Measurements from ENCODE around the gene CXorf58. TPM values are rescaled to one million over a fixed set of nuclear protein-coding genes. Genes with fewer than 3 reads are reported as not detected.

CXorf58 gene
- total RNA-seq, 1 donor from 2014 or later = not detected

GRCh38 chrX:23901060-23901459 lies 6.7 kb upstream of the CXorf58 start:
- H3K4me1 ChIP-seq = peaks cover 6% of the 10 kb centered on the region
- no peaks in the 10 kb centered on the region for H3K27me3 ChIP-seq
- peak overlapping the region; percentile 54 for H3K27ac ChIP-seq
- no peak overlapping the region for H3K4me3 ChIP-seq
- no peaks in the 10 kb centered on the region for H3K9me3 ChIP-seq
- no peak for DNase-seq (ENCODE audit: extremely low spot score in 2 of 2)
- intact Hi-C loops (cut with DNase I) = loop anchor here (5.0 kb wide), 2 partner anchors 119 to 209 kb away; partner anchors contain the start of gene SAT1
- TF ChIP-seq POLR2AphosphoS5 (IDR thresholded peaks at IDR 0.05; ENCODE audit: insufficient read depth in 1 of 2, low read depth in 1 of 2) = peak in 1 of 2 donors; percentile 44
- TF ChIP-seq, protein P1, sequence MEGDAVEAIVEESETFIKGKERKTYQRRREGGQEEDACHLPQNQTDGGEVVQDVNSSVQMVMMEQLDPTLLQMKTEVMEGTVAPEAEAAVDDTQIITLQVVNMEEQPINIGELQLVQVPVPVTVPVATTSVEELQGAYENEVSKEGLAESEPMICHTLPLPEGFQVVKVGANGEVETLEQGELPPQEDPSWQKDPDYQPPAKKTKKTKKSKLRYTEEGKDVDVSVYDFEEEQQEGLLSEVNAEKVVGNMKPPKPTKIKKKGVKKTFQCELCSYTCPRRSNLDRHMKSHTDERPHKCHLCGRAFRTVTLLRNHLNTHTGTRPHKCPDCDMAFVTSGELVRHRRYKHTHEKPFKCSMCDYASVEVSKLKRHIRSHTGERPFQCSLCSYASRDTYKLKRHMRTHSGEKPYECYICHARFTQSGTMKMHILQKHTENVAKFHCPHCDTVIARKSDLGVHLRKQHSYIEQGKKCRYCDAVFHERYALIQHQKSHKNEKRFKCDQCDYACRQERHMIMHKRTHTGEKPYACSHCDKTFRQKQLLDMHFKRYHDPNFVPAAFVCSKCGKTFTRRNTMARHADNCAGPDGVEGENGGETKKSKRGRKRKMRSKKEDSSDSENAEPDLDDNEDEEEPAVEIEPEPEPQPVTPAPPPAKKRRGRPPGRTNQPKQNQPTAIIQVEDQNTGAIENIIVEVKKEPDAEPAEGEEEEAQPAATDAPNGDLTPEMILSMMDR (IDR thresholded peaks at IDR 0.05) = no peak
- no peak for TF ChIP-seq POLR2A (IDR thresholded peaks at IDR 0.05)
- no peaks in the 10 kb centered on the region for H3K36me3 ChIP-seq

GRCh38 chrX:23901805-23902204 lies 6.0 kb upstream of the CXorf58 start:
- Histone ChIP-seq H3K9me3 (no peaks in the 10 kb centered on the region), H3K27ac (peak overlapping the region; percentile 64), H3K36me3 (no peaks in the 10 kb centered on the region), H3K4me1 (peaks cover 6% of the 10 kb centered on the region), H3K27me3 (no peaks in the 10 kb centered on the region), H3K4me3 (peak overlapping the region in 1 of 2 donors; percentile 20)
- no peak for TF ChIP-seq POLR2A (IDR thresholded peaks at IDR 0.05)
- TF ChIP-seq, protein P1 (IDR thresholded peaks at IDR 0.05) = peak in 1 of 3 experiments; percentile 35
- intact Hi-C loops (cut with DNase I) = loop anchor here (5.0 kb wide), 2 partner anchors 120 to 210 kb away; partner anchors contain the start of gene SAT1
- DNase-seq (ENCODE audit: extremely low spot score in 2 of 2) = no peak

DNA sequence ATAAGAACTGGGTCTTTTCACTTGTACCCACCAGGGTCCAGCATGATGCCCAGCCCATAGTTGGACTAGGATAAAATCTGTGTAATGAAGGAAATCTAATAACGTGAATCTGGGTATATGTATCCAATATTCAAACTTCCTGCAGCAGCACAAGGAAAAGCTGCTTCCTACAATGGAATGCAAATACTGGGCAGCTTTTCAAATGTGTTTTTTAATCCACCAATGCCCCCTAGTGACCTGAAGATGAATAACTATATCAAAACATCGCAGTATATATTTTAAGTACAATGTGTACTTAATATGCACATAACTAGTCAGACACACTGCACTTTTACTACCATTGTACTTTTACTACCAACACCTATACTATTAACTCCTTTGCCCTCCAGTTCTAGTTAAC lies 5.4 kb upstream of the CXorf58 start:
- Histone ChIP-seq H3K27ac (peak overlapping the region; percentile 64), H3K27me3 (no peaks in the 10 kb centered on the region), H3K4me3 (peak overlapping the region in 1 of 2 donors; percentile 20), H3K36me3 (no peaks in the 10 kb centered on the region), H3K4me1 (peaks cover 6% of the 10 kb centered on the region), H3K9me3 (no peaks in the 10 kb centered on the region)
- DNase-seq (ENCODE audit: extremely low spot score in 2 of 2) = no peak
- TF ChIP-seq, protein P1 (IDR thresholded peaks at IDR 0.05) = peak; percentile 26 to 58 (median 45)
- TF ChIP-seq POLR2AphosphoS5 (IDR thresholded peaks at IDR 0.05; ENCODE audit: insufficient read depth in 1 of 2, low read depth in 1 of 2) = no peak
- no peak for TF ChIP-seq POLR2A (IDR thresholded peaks at IDR 0.05)
- intact Hi-C loops (cut with DNase I) = loop anchor here (5.0 kb wide), 2 partner anchors 120 to 210 kb away; partner anchors contain the start of gene SAT1

GRCh38 chrX:23904096-23904495 lies 3.7 kb upstream of the CXorf58 start:
- no peaks in the 10 kb centered on the region for H3K27me3 ChIP-seq
- intact Hi-C loops (cut with DNase I) = loop anchor here (5.0 kb wide), 2 partner anchors 122 to 212 kb away; partner anchors contain the start of gene SAT1
- TF ChIP-seq POLR2A (IDR thresholded peaks at IDR 0.05) = no peak
- no peak overlapping the region for H3K27ac ChIP-seq
- no peaks in the 10 kb centered on the region for H3K36me3 ChIP-seq
- DNase-seq (ENCODE audit: extremely low spot score in 2 of 2) = no peak
- H3K4me1 ChIP-seq = peaks cover 6% of the 10 kb centered on the region
- no peaks in the 10 kb centered on the region for H3K9me3 ChIP-seq
- H3K4me3 ChIP-seq = no peak overlapping the region

DNA sequence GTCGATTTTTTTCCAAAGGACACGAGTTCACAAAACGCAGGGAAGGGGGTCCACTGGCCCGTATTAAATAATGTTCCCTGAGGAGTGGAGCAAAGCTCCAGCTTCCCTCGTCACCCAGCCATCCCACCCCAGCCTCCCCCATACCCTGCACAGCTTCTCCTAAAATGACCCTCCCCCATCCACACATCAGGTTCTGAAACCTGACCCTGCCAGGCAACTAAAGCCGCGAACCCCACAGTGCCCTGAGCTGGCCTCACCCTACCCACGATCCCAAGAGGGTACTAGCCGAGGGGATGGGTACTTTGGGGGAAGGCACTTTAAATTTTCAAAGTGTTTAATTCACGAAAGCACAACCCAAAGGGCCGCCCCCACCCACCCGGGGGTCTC lies 702 bp upstream of the CXorf58 start:
- TF ChIP-seq, protein P1 (IDR thresholded peaks at IDR 0.05) = no peak
- TF ChIP-seq POLR2AphosphoS5 (IDR thresholded peaks at IDR 0.05; ENCODE audit: insufficient read depth in 1 of 2, low read depth in 1 of 2) = no peak
- TF ChIP-seq POLR2A (IDR thresholded peaks at IDR 0.05) = no peak
- Histone ChIP-seq H3K4me1 (peaks cover 2% of the 10 kb centered on the region), H3K4me3 (peak overlapping the region; percentile 47 to 49), H3K27me3 (no peaks in the 10 kb centered on the region), H3K36me3 (no peaks in the 10 kb centered on the region), H3K27ac (peak overlapping the region; percentile 66), H3K9me3 (no peaks in the 10 kb centered on the region)
- no peak for DNase-seq (ENCODE audit: extremely low spot score in 2 of 2)
- intact Hi-C loops (cut with DNase I) = no loop called here

Data from vagina (tissue), 2 donors.